Body of pancreas (tissue), 4 donors: Measurements from ENCODE around the gene DOCK9. TPM values are rescaled to one million over a fixed set of nuclear protein-coding genes. Genes with fewer than 3 reads are reported as not detected.

Source experiments
- ATAC-seq: fragments of 150-250 bp; one replicate; pipeline ENCODE4 v1.9.1; 2016
- DNase-seq, 4 donors: peaks; one replicate each; pipeline ENCODE4 v3.0.0-alpha.2; 2019
- H3K27ac ChIP-seq, 4 donors: fragments of 200-600 bp; sonication (generic); 1 replicate in 3 of 4; 2 replicates in 1 of 4; pipeline versions ENCODE4 v1.5.1 to v1.6.1; 2016 to 2019; ENCODE audit warnings: mild to moderate bottlenecking in 1 of 4, mixed read lengths in 1 of 4, moderate library complexity in 1 of 4
- H3K27me3 ChIP-seq, 2 donors: fragments of 200-600 bp; sonication (generic); one replicate each; pipeline ENCODE4 v1.6.0; 2016; ENCODE audit warnings: mild to moderate bottlenecking in 1 of 2
- H3K36me3 ChIP-seq, 2 donors: fragments of 200-600 bp; sonication (generic); replicated peaks in 1 of 2; 2 replicates each; pipeline ENCODE4 v1.5.1; 2016; ENCODE audit warnings: low read depth in 2 of 2; ENCODE audit not compliant: insufficient read depth in 1 of 2
- H3K4me1 ChIP-seq: fragments of 200-600 bp; sonication (generic); one replicate; pipeline ENCODE4 v1.6.0; 2016
- H3K4me3 ChIP-seq, 2 donors: fragments of 200-600 bp; sonication (generic); 1 replicate in 1 of 2; 2 replicates in 1 of 2; pipeline ENCODE4 v1.5.1; 2016 to 2019
- H3K9me3 ChIP-seq, 3 donors: fragments of 200-600 bp; sonication (generic); 1 replicate in 2 of 3; 2 replicates in 1 of 3; pipeline ENCODE4 v1.5.1; 2016
- CTCF ChIP-seq, 7 experiments: fragments of 450-650 bp in 4 of 7; fragments of 200-600 bp in 3 of 7; sonication (generic) in 3 of 7; IDR thresholded peaks; one replicate each; pipeline ENCODE4 v1.5.1; 2016 to 2019; ENCODE audit warnings: antibody characterized with exemption in 7 of 7
- POLR2A ChIP-seq, 3 donors: fragments of 450-650 bp; IDR thresholded peaks; one replicate each; pipeline ENCODE4 v1.6.1; 2016; ENCODE audit warnings: antibody characterized with exemption in 3 of 3, mild to moderate bottlenecking in 2 of 3
- WGBS, 2 donors: methylation state at CpG; one replicate each; pipeline ENCODE4 v1.1.5; 2017; 5-methylcytosine and 5-hydroxymethylcytosine counted together
- intact Hi-C: fragments of 100-400 bp; cut with DNase I; formaldehyde crosslinking; loops from one replicate; pipeline ENCODE4 v1.15.1; 2023
- total RNA-seq, 2 donors: library from RNA; depleted of rRNA; stranded (reverse); fragments of >200 nt; gene quantifications; one replicate each; pipeline ENCODE4 v1.1.0, GENCODE V29; 2016

DOCK9 gene
- total RNA-seq, 2 donors from 2014 or later = 35.3 to 73.5 TPM

DNA sequence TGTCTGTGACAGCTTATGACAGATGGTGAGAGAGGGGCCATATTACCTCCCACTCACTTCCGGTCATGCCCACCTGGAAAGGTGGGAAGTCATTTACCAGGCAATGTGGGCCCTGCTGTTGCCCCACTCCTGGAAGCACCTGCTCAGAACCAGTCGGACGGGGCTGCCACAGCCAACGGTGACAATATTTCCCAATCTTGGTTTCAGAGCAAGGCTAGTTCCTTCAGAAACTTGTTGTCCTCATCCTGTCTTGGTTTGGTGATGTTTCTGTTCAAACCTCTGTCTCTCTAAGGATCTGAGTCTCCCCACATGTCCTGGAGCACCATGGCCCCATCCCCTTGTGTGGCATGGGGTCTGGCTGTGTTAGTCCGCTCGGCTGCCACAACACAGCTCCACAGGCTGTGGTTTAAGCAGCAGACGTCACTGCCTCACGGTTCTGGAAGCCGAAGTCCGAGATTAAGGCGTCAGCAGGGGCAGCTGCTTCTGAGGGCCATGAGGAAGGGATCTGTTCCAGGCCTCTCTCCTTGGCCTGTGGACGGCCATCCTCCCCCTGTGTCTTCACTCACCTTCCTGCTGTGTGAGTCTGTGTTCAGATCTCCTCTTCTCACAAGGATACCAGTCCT lies 193.9 kb downstream of the DOCK9 start:
- Histone ChIP-seq H3K27me3 (no peaks in the 10 kb centered on the region), H3K36me3 (no peaks in the 10 kb centered on the region), H3K9me3 (no peaks in the 10 kb centered on the region), H3K4me1 (no peaks in the 10 kb centered on the region), H3K27ac (no peak overlapping the region), H3K4me3 (no peak overlapping the region)
- 78 to 86% methylated on average over 11 to 12 of the region's 12 CpGs for WGBS, 2 donors
- DNase-seq (no peak), ATAC-seq (no peak)
- TF ChIP-seq POLR2A (IDR thresholded peaks at IDR 0.05) (no peak), CTCF (IDR thresholded peaks at IDR 0.05) (no peak)
- intact Hi-C loops = no loop called here

DNA sequence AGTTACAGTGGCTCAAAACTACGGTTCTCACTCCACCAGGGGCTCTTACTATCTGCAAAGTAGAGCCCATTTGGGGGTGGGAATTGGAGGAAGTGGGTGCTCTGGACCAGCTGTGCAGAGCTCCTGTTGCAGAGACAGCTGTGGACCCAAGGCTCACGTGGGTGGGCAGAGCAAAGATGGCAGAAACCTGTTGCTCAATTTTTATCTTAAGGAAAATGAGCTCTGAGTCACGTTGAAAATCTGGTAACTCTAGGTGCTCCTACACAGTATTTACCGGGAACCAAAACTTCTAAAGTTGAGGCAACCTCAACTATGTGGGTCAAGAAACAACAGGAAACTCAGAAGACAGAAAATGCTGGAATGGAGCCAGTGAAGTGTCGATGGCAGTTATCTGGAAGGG lies 195.2 kb downstream of the DOCK9 start:
- H3K36me3 ChIP-seq = no peaks in the 10 kb centered on the region
- no peak for ATAC-seq
- H3K9me3 ChIP-seq = no peaks in the 10 kb centered on the region
- DNase-seq = no peak
- no peaks in the 10 kb centered on the region for H3K27me3 ChIP-seq
- 58 to 65% methylated on average over 5 of the region's 5 CpGs for WGBS, 2 donors
- no peak overlapping the region for H3K4me3 ChIP-seq
- TF ChIP-seq CTCF (IDR thresholded peaks at IDR 0.05) (no peak), POLR2A (IDR thresholded peaks at IDR 0.05) (no peak)
- H3K4me1 ChIP-seq = no peaks in the 10 kb centered on the region
- intact Hi-C loops = no loop called here
- no peak overlapping the region for H3K27ac ChIP-seq

DNA sequence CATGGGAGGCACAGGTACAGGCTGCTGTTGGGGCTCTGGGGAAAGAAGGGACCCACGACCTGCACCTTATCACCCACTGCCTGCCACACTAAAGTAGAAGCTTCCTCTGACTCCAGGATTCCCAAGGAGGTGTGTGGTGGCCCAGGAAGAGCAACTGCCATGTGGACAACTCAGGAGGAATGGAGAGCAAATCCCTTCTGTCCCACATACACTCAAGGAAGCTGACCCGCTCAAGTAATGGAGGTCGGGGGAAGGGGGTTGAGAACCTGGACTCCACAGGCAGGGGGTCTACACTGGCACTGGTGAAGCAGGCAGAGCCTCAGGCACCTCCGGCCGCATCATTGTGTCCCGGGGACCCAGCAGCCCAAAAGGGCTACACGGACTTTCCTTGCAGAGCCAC lies 196.0 kb downstream of the DOCK9 start:
- TF ChIP-seq POLR2A (IDR thresholded peaks at IDR 0.05) = no peak
- no peak for TF ChIP-seq CTCF (IDR thresholded peaks at IDR 0.05)
- H3K4me3 ChIP-seq = no peak overlapping the region
- no peak overlapping the region for H3K27ac ChIP-seq
- no peaks in the 10 kb centered on the region for H3K4me1 ChIP-seq
- ATAC-seq = no peak
- DNase-seq = no peak
- no peaks in the 10 kb centered on the region for H3K9me3 ChIP-seq
- intact Hi-C loops = no loop called here
- H3K36me3 ChIP-seq = no peaks in the 10 kb centered on the region
- no peaks in the 10 kb centered on the region for H3K27me3 ChIP-seq
- 80 to 89% methylated on average over 4 to 7 of the region's 7 CpGs for WGBS, 2 donors

GRCh38 chr13:98781470-98781869 lies 196.4 kb downstream of the DOCK9 start:
- TF ChIP-seq POLR2A (IDR thresholded peaks at IDR 0.05) = no peak
- TF ChIP-seq CTCF (IDR thresholded peaks at IDR 0.05) = no peak
- Histone ChIP-seq H3K27ac (no peak overlapping the region), H3K4me3 (no peak overlapping the region), H3K4me1 (no peaks in the 10 kb centered on the region), H3K9me3 (no peaks in the 10 kb centered on the region), H3K27me3 (no peaks in the 10 kb centered on the region), H3K36me3 (no peaks in the 10 kb centered on the region)
- DNase-seq (no peak), ATAC-seq (no peak)
- WGBS, 2 donors = 71 to 85% methylated on average over 8 to 11 of the region's 11 CpGs
- intact Hi-C loops = no loop called here

GRCh38 chr13:98781045-98781444 lies 196.8 kb downstream of the DOCK9 start:
- TF ChIP-seq CTCF (IDR thresholded peaks at IDR 0.05) = no peak
- no peak for TF ChIP-seq POLR2A (IDR thresholded peaks at IDR 0.05)
- Histone ChIP-seq H3K27me3 (no peaks in the 10 kb centered on the region), H3K9me3 (no peaks in the 10 kb centered on the region), H3K27ac (no peak overlapping the region), H3K36me3 (no peaks in the 10 kb centered on the region), H3K4me3 (no peak overlapping the region), H3K4me1 (no peaks in the 10 kb centered on the region)
- 64 to 86% methylated on average over 11 of the region's 11 CpGs for WGBS, 2 donors
- no peak for ATAC-seq
- intact Hi-C loops = no loop called here
- DNase-seq = no peak
